CD4-positive, alpha-beta T cell (primary cell): ENCODE measurements around the gene CMSS1. TPM values are rescaled to one million over a fixed set of nuclear protein-coding genes. Genes with fewer than 3 reads are reported as not detected.

Experiments
- ATAC-seq: fragments of 200-7000 bp; cut with Tn5 transposase; one replicate; pipeline ENCODE4 v1.10.0; 2022; ENCODE audit warnings: mild to moderate bottlenecking; ENCODE audit not compliant: poor library complexity
- CTCF ChIA-PET: fragments of 350-600 bp; sonication (Branson Sonifier 250); formaldehyde crosslinking; loops from one replicate; lab custom pipeline; 2021; ENCODE audit warnings: antibody characterized with exemption, inconsistent platforms; lab: Charles Lee
- POLR2A ChIA-PET: fragments of 350-600 bp; sonication (Branson Sonifier 250); formaldehyde crosslinking; loops from one replicate; lab custom pipeline; 2021; ENCODE audit warnings: antibody characterized with exemption, inconsistent platforms; lab: Charles Lee
- DNase-seq, 14 experiments: peaks; one replicate each; pipeline ENCODE4 v3.0.0-alpha.2; 2013 to 2020; ENCODE audit warnings: mixed read lengths in 2 of 14
- H3K27ac ChIP-seq, 2 donors: one replicate each; pipeline versions ENCODE4 v1.5.1 to v1.7.0; 2013; ENCODE audit warnings: low read length in 2 of 2, low read depth in 1 of 2, mild to moderate bottlenecking in 1 of 2
- H3K27me3 ChIP-seq, 2 experiments: 1 replicate in 1 of 2; 2 replicates in 1 of 2; pipeline versions ENCODE4 v1.6.1 to v1.7.0; 2013; ENCODE audit warnings: low read length in 2 of 2, control low read depth in 1 of 2, mild to moderate bottlenecking in 1 of 2, moderate library complexity in 1 of 2; ENCODE audit not compliant: insufficient read depth in 2 of 2, control insufficient read depth in 1 of 2
- H3K36me3 ChIP-seq: one replicate; pipeline ENCODE4 v1.6.1; 2013; ENCODE audit warnings: low read length, control low read depth; ENCODE audit not compliant: insufficient read depth
- H3K4me1 ChIP-seq: one replicate; pipeline ENCODE4 v1.6.1; 2013; ENCODE audit warnings: low read length, control low read depth; ENCODE audit not compliant: insufficient read depth
- H3K4me3 ChIP-seq: one replicate; pipeline ENCODE4 v1.5.1; 2013; ENCODE audit warnings: mild to moderate bottlenecking, low read length, moderate library complexity
- H3K9me3 ChIP-seq, 2 experiments: 1 replicate in 1 of 2; 2 replicates in 1 of 2; pipeline versions ENCODE4 v1.6.1 to v1.7.0; 2013; ENCODE audit warnings: low read length in 2 of 2, mild to moderate bottlenecking in 2 of 2, control low read depth in 1 of 2, moderate library complexity in 1 of 2; ENCODE audit not compliant: control insufficient read depth in 1 of 2, insufficient read depth in 1 of 2
- H3K27ac Mint-ChIP-seq: one replicate; pipeline ENCODE4 v1.8.0; 2020; ENCODE audit warnings: mixed read lengths
- H3K27me3 Mint-ChIP-seq: one replicate; pipeline ENCODE4 v1.8.0; 2021; ENCODE audit warnings: mixed read lengths
- H3K36me3 Mint-ChIP-seq: one replicate; pipeline ENCODE4 v1.8.0; 2021; ENCODE audit warnings: low read depth, mixed read lengths
- H3K4me1 Mint-ChIP-seq: one replicate; pipeline ENCODE4 v1.8.0; 2021; ENCODE audit warnings: low read depth, mixed read lengths
- H3K4me3 Mint-ChIP-seq: one replicate; pipeline ENCODE4 v1.8.0; 2020; ENCODE audit warnings: mild to moderate bottlenecking, mixed read lengths
- H3K9me3 Mint-ChIP-seq: one replicate; pipeline ENCODE4 v1.8.0; 2020; ENCODE audit warnings: mixed read lengths
- intact Hi-C, 2 experiments: fragments of 100-400 bp; cut with DNase I in 1 of 2; cut with micrococcal nuclease in 1 of 2; formaldehyde crosslinking; loops; one replicate each; pipeline versions ENCODE4 v1.15.1 to v1.9.0; 2023 to 2025; cut with DNase I, micrococcal nuclease
- total RNA-seq, 174 experiments: library from RNA in 2 of 174; stranded (reverse) in 2 of 174; gene quantifications; one replicate each; pipeline ENCODE4 v1.2.3 and lab custom pipeline; 2021 to 2026
- TF ChIP-seq, protein P1 (sequence below): fragments of 200-600 bp; IDR thresholded peaks from one replicate; pipeline ENCODE4 v1.8.0; 2022; ENCODE audit warnings: antibody characterized with exemption, mild to moderate bottlenecking

The CMSS1 gene
- total RNA-seq, 2 experiments from 2014 or later, result 12.2 TPM

DNA sequence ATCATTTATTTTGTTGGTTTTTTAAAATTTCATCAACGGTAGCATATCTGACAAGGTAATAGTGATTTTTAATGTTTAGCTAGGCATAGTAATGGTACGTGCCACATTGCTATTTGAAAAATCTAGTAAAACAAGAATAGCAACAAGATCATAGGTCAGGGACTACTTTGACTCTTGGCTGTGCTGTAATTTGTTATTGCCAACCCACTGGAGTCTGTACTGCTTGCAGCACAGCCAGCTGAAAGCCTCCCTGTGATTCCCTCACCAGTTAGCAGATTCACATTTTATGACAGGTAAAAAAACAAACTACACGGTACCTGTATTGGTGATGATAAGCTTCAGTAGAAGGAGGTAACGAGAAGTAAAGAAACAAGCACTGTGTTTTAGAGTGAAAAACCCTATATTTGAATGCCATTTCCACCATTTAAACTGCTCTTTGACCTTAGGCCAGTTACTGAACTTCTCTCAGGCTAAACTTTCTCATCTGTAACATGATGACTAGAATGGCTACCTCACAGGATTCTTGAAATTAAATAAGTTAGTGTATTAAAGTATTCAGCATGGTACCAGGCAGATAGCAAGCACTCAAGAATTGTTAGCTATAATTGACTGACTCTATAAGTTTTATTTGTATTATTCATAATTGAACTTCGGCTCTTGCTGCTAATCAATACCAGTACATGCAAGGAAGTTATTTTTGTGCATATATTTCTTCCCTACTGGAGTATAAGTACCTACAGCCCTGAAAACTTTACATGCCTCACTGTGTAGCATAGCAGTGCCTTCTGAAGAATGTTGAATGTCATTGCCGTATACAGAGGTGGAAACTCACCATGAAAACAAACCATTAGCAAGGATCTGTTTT is 280.5 kb downstream of the CMSS1 start:
- DNase-seq (no peak), ATAC-seq (no peak)
- no peaks in the 10 kb centered on the region for H3K27me3 Mint-ChIP-seq
- no peak overlapping the region for H3K27ac ChIP-seq
- no peaks in the 10 kb centered on the region for H3K4me1 Mint-ChIP-seq
- TF ChIP-seq, protein P1, sequence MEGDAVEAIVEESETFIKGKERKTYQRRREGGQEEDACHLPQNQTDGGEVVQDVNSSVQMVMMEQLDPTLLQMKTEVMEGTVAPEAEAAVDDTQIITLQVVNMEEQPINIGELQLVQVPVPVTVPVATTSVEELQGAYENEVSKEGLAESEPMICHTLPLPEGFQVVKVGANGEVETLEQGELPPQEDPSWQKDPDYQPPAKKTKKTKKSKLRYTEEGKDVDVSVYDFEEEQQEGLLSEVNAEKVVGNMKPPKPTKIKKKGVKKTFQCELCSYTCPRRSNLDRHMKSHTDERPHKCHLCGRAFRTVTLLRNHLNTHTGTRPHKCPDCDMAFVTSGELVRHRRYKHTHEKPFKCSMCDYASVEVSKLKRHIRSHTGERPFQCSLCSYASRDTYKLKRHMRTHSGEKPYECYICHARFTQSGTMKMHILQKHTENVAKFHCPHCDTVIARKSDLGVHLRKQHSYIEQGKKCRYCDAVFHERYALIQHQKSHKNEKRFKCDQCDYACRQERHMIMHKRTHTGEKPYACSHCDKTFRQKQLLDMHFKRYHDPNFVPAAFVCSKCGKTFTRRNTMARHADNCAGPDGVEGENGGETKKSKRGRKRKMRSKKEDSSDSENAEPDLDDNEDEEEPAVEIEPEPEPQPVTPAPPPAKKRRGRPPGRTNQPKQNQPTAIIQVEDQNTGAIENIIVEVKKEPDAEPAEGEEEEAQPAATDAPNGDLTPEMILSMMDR, result no peak
- no peaks in the 10 kb centered on the region for H3K27me3 ChIP-seq
- intact Hi-C loops, result no loop called here
- no peak overlapping the region for H3K27ac Mint-ChIP-seq
- peaks cover 2% of the 10 kb centered on the region for H3K9me3 Mint-ChIP-seq
- no peaks in the 10 kb centered on the region for H3K9me3 ChIP-seq
- H3K4me1 ChIP-seq, result no peaks in the 10 kb centered on the region
- H3K36me3 Mint-ChIP-seq, result no peaks in the 10 kb centered on the region
- CTCF ChIA-PET, result interaction anchor here (0.8 to 1.7 kb wide), 3 partner anchors 8 to 29 kb away, joined by 3 to 5 read pairs (median 5); no protein-coding TSS in a partner anchor
- H3K36me3 ChIP-seq, result no peaks in the 10 kb centered on the region
- POLR2A ChIA-PET, result no interaction called here
- H3K4me3 ChIP-seq, result no peak overlapping the region
- H3K4me3 Mint-ChIP-seq, result no peak overlapping the region

DNA sequence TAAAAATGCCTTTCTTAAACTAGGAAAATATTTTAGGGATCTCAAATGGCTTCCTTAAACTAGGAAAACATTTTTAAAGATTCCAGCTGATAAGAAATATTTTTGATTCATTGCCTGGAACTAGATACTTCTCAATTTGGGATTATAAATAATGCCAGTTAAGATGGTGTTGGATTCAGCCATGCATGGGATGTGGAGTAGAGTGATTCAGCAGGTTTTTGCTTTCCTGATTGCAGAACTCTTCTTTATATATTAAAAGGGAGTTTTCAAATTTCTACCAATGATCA is 281.1 kb downstream of the CMSS1 start:
- TF ChIP-seq, protein P1, result no peak
- no peak overlapping the region for H3K27ac ChIP-seq
- H3K36me3 ChIP-seq, result no peaks in the 10 kb centered on the region
- no peaks in the 10 kb centered on the region for H3K9me3 ChIP-seq
- ChIA-PET POLR2A (no interaction called here), CTCF (interaction anchor here (1.7 kb wide), 1 partner anchor 30 kb away, joined by 5 read pairs; no protein-coding TSS in a partner anchor)
- H3K4me1 Mint-ChIP-seq, result no peaks in the 10 kb centered on the region
- H3K36me3 Mint-ChIP-seq, result no peaks in the 10 kb centered on the region
- H3K9me3 Mint-ChIP-seq, result peaks cover 2% of the 10 kb centered on the region
- no peaks in the 10 kb centered on the region for H3K27me3 ChIP-seq
- H3K27me3 Mint-ChIP-seq, result no peaks in the 10 kb centered on the region
- DNase-seq, result no peak
- no peak overlapping the region for H3K4me3 ChIP-seq
- H3K27ac Mint-ChIP-seq, result no peak overlapping the region
- H3K4me3 Mint-ChIP-seq, result no peak overlapping the region
- no peaks in the 10 kb centered on the region for H3K4me1 ChIP-seq
- no peak for ATAC-seq
- intact Hi-C loops, result no loop called here

DNA sequence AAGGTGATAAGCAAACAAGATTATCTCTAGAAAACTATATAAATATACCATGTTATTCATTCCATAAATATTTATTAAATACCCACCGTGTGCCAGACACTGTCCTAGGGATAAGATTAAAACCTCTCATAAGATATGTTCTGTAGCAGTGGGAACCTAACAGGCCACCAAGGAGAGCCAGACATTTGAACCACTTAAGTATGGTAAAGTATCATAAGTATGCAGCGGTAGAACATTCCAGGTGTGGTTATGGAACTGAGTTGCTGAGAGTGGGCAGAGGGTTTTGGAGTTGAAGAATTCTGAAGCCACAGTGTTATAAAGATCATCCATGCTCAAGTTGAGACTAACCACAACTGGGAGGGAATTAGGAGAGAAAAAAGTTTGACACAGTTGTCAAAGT is 282.0 kb downstream of the CMSS1 start:
- TF ChIP-seq, protein P1, result no peak
- ATAC-seq (no peak), DNase-seq (no peak)
- no peaks in the 10 kb centered on the region for H3K9me3 ChIP-seq
- no peak overlapping the region for H3K4me3 Mint-ChIP-seq
- H3K27me3 Mint-ChIP-seq, result no peaks in the 10 kb centered on the region
- no peak overlapping the region for H3K4me3 ChIP-seq
- intact Hi-C loops, result no loop called here
- H3K27ac Mint-ChIP-seq, result no peak overlapping the region
- H3K27me3 ChIP-seq, result no peaks in the 10 kb centered on the region
- H3K27ac ChIP-seq, result no peak overlapping the region
- H3K4me1 Mint-ChIP-seq, result no peaks in the 10 kb centered on the region
- ChIA-PET POLR2A (no interaction called here), CTCF (no interaction called here)
- no peaks in the 10 kb centered on the region for H3K36me3 ChIP-seq
- H3K36me3 Mint-ChIP-seq, result no peaks in the 10 kb centered on the region
- H3K4me1 ChIP-seq, result no peaks in the 10 kb centered on the region
- peaks cover 2% of the 10 kb centered on the region for H3K9me3 Mint-ChIP-seq
